ENCODE data around the gene FRMD5. TPM values are rescaled to one million over a fixed set of nuclear protein-coding genes. Genes with fewer than 3 reads are reported as not detected.

Gene FRMD5
- total RNA-seq, 1 experiment from 2014 or later, result 17.4 TPM

- Mint-ChIP-seq H3K4me1 (ENCODE audit: low read depth, unreplicated experiment) (peaks cover 6% of the 10 kb centered on the region), H3K36me3 (ENCODE audit: insufficient read depth, unreplicated experiment) (peaks cover 42% of the 10 kb centered on the region), H3K27me3 (ENCODE audit: insufficient read depth, unreplicated experiment) (no peaks in the 10 kb centered on the region), H3K27ac (ENCODE audit: unreplicated experiment) (peak overlapping the region; percentile 58), H3K4me3 (ENCODE audit: unreplicated experiment) (no peak overlapping the region), H3K9me3 (ENCODE audit: unreplicated experiment) (no peaks in the 10 kb centered on the region)
- H3K36me3 ChIP-seq (ENCODE audit: control insufficient read depth, insufficient read depth, low read length), result no peaks in the 10 kb centered on the region
- H3K4me1 ChIP-seq, result no peaks in the 10 kb centered on the region
- H3K4me3 ChIP-seq (ENCODE audit: low read depth, low read length), result no peak overlapping the region
- intact Hi-C loops (cut with micrococcal nuclease; ENCODE audit: unreplicated experiment), result loop anchor here (1.0 to 10.0 kb wide), 4 partner anchors 162 to 339 kb away; no protein-coding TSS in a partner anchor
- ChIA-PET CTCF (interaction anchor here (1.1 kb wide), 1 partner anchor 162 kb away, joined by 9 read pairs; no protein-coding TSS in a partner anchor), POLR2A (no interaction called here)
- TF ChIP-seq CTCF (IDR thresholded peaks at IDR 0.05; ENCODE audit: insufficient read depth in 1 of 2, low read depth in 1 of 2, low read length in 1 of 2, severe bottlenecking in 1 of 2, unreplicated experiment in 1 of 2), result peak; percentile 65 to 94
- BruUV-seq (replicated peaks), result no TSS peak
- peak; percentile 68 to 82 for DNase-seq
- no peaks in the 10 kb centered on the region for H3K27me3 ChIP-seq (replicated peaks; ENCODE audit: control insufficient read depth, insufficient read depth, low read length)
- H3K9me3 ChIP-seq, result no peaks in the 10 kb centered on the region
Measured at GRCh38 chr15:43903864-43904290, 291.2 kb downstream of the FRMD5 start.

GRCh38 chr15:43901495-43901894, 293.6 kb downstream of the FRMD5 start:
- Mint-ChIP-seq H3K36me3 (ENCODE audit: insufficient read depth, unreplicated experiment) (peaks cover 48% of the 10 kb centered on the region), H3K4me3 (ENCODE audit: unreplicated experiment) (no peak overlapping the region), H3K27me3 (ENCODE audit: insufficient read depth, unreplicated experiment) (no peaks in the 10 kb centered on the region), H3K9me3 (ENCODE audit: unreplicated experiment) (no peaks in the 10 kb centered on the region), H3K4me1 (ENCODE audit: low read depth, unreplicated experiment) (peaks cover 6% of the 10 kb centered on the region), H3K27ac (ENCODE audit: unreplicated experiment) (peak overlapping the region; percentile 22)
- no peak for DNase-seq
- H3K4me3 ChIP-seq (ENCODE audit: low read depth, low read length), result no peak overlapping the region
- H3K36me3 ChIP-seq (ENCODE audit: control insufficient read depth, insufficient read depth, low read length), result no peaks in the 10 kb centered on the region
- no peaks in the 10 kb centered on the region for H3K9me3 ChIP-seq
- POLR2A ChIA-PET, result no interaction called here
- intact Hi-C loops (cut with micrococcal nuclease; ENCODE audit: unreplicated experiment), result loop anchor here (10.0 kb wide), 1 partner anchor 223 kb away; no protein-coding TSS in a partner anchor
- no peaks in the 10 kb centered on the region for H3K4me1 ChIP-seq
- no peak for TF ChIP-seq CTCF (IDR thresholded peaks at IDR 0.05; ENCODE audit: insufficient read depth in 1 of 2, low read depth in 1 of 2, low read length in 1 of 2, severe bottlenecking in 1 of 2, unreplicated experiment in 1 of 2)
- no peaks in the 10 kb centered on the region for H3K27me3 ChIP-seq (replicated peaks; ENCODE audit: control insufficient read depth, insufficient read depth, low read length)
- CTCF ChIA-PET, result no interaction called here
- no TSS peak for BruUV-seq (replicated peaks)

GRCh38 chr15:43900996-43901395, 294.1 kb downstream of the FRMD5 start:
- no peak overlapping the region for H3K4me3 ChIP-seq (ENCODE audit: low read depth, low read length)
- H3K9me3 Mint-ChIP-seq (ENCODE audit: unreplicated experiment), result no peaks in the 10 kb centered on the region
- no TSS peak for BruUV-seq (replicated peaks)
- intact Hi-C loops (cut with micrococcal nuclease; ENCODE audit: unreplicated experiment), result loop anchor here (10.0 kb wide), 1 partner anchor 224 kb away; no protein-coding TSS in a partner anchor
- TF ChIP-seq CTCF (IDR thresholded peaks at IDR 0.05; ENCODE audit: insufficient read depth in 1 of 2, low read depth in 1 of 2, low read length in 1 of 2, severe bottlenecking in 1 of 2, unreplicated experiment in 1 of 2), result no peak
- H3K36me3 ChIP-seq (ENCODE audit: control insufficient read depth, insufficient read depth, low read length), result no peaks in the 10 kb centered on the region
- CTCF ChIA-PET, result no interaction called here
- no peak overlapping the region for H3K27ac Mint-ChIP-seq (ENCODE audit: unreplicated experiment)
- H3K4me1 Mint-ChIP-seq (ENCODE audit: low read depth, unreplicated experiment), result peaks cover 6% of the 10 kb centered on the region
- H3K27me3 Mint-ChIP-seq (ENCODE audit: insufficient read depth, unreplicated experiment), result no peaks in the 10 kb centered on the region
- H3K9me3 ChIP-seq, result no peaks in the 10 kb centered on the region
- H3K4me1 ChIP-seq, result no peaks in the 10 kb centered on the region
- H3K27me3 ChIP-seq (replicated peaks; ENCODE audit: control insufficient read depth, insufficient read depth, low read length), result no peaks in the 10 kb centered on the region
- H3K36me3 Mint-ChIP-seq (ENCODE audit: insufficient read depth, unreplicated experiment), result peaks cover 43% of the 10 kb centered on the region
- no peak overlapping the region for H3K4me3 Mint-ChIP-seq (ENCODE audit: unreplicated experiment)
- DNase-seq, result no peak
- POLR2A ChIA-PET, result no interaction called here
